Osteocyte (in vitro differentiated cells): ENCODE results near the gene GRB10. TPM values are rescaled to one million over a fixed set of nuclear protein-coding genes. Genes with fewer than 3 reads are reported as not detected.
"Not testable (repeated sequence)": the region's sequence is repeated elsewhere in the genome, so short reads cannot be mapped to it uniquely, and the experiment has no call there.

Source experiments
- DNase-seq: peaks from one replicate; pipeline ENCODE4 v3.0.0; 2021; ENCODE audit warnings: mixed read lengths; ENCODE audit not compliant: unreplicated experiment; ENCODE audit errors: extremely low spot score
- H3K27ac Mint-ChIP-seq: one replicate; pipeline ENCODE4 v1.8.0; 2021; ENCODE audit warnings: mild to moderate bottlenecking, mixed read lengths; ENCODE audit not compliant: unreplicated experiment
- H3K27me3 Mint-ChIP-seq: one replicate; pipeline ENCODE4 v1.8.0; 2021; ENCODE audit warnings: mixed read lengths; ENCODE audit not compliant: unreplicated experiment
- H3K36me3 Mint-ChIP-seq: one replicate; pipeline ENCODE4 v1.8.0; 2021; ENCODE audit warnings: mixed read lengths; ENCODE audit not compliant: unreplicated experiment
- H3K4me1 Mint-ChIP-seq: one replicate; pipeline ENCODE4 v1.8.0; 2021; ENCODE audit warnings: mixed read lengths; ENCODE audit not compliant: unreplicated experiment
- H3K4me3 Mint-ChIP-seq: one replicate; pipeline ENCODE4 v1.8.0; 2021; ENCODE audit warnings: mild to moderate bottlenecking, moderate library complexity, mixed read lengths; ENCODE audit not compliant: unreplicated experiment
- H3K9me3 Mint-ChIP-seq: one replicate; pipeline ENCODE4 v1.8.0; 2021; ENCODE audit warnings: mixed read lengths; ENCODE audit not compliant: unreplicated experiment
- CTCF ChIP-seq: fragments of 200-600 bp; sonication (generic); IDR thresholded peaks from 2 replicates; pipeline ENCODE4 v1.5.0; 2021; ENCODE audit warnings: antibody characterized with exemption, mild to moderate bottlenecking, moderate library complexity
- total RNA-seq: library from RNA; stranded (reverse); gene quantifications from 2 replicates; pipeline ENCODE4 v1.2.1, GENCODE V29; 2021

GRB10 gene
- total RNA-seq, 1 donor from 2014 or later, result 51.3 TPM

- peak; percentile 59 for DNase-seq
- no peak for TF ChIP-seq CTCF
- no peaks in the 10 kb centered on the region for H3K4me1 Mint-ChIP-seq
- no peak overlapping the region for H3K4me3 Mint-ChIP-seq
- H3K27me3 Mint-ChIP-seq, result no peaks in the 10 kb centered on the region
- H3K36me3 Mint-ChIP-seq, result peaks cover 26% of the 10 kb centered on the region
- H3K9me3 Mint-ChIP-seq, result peaks cover 2% of the 10 kb centered on the region
- H3K27ac Mint-ChIP-seq, result no peak overlapping the region
Observed at GRCh38 chr7:50588937-50589336, 193.8 kb downstream of the GRB10 start.

- Mint-ChIP-seq H3K27ac (no peak overlapping the region), H3K9me3 (peaks cover 14% of the 10 kb centered on the region), H3K4me3 (no peak overlapping the region), H3K4me1 (no peaks in the 10 kb centered on the region), H3K36me3 (peaks cover 23% of the 10 kb centered on the region), H3K27me3 (no peaks in the 10 kb centered on the region)
- no peak for TF ChIP-seq CTCF
- DNase-seq, result no peak
Observed at GRCh38 chr7:50587737-50588136, 195.0 kb downstream of the GRB10 start.

- Mint-ChIP-seq H3K9me3 (peaks cover 19% of the 10 kb centered on the region), H3K36me3 (no peaks in the 10 kb centered on the region), H3K27ac (no peak overlapping the region), H3K4me1 (no peaks in the 10 kb centered on the region), H3K27me3 (peaks cover 13% of the 10 kb centered on the region), H3K4me3 (no peak overlapping the region)
- no peak for TF ChIP-seq CTCF
- DNase-seq, result peak; percentile 67
Observed at GRCh38 chr7:50584793-50585408, 197.8 kb downstream of the GRB10 start.

- Mint-ChIP-seq H3K4me3 (no peak overlapping the region), H3K4me1 (no peaks in the 10 kb centered on the region), H3K9me3 (peaks cover 19% of the 10 kb centered on the region), H3K36me3 (no peaks in the 10 kb centered on the region), H3K27ac (no peak overlapping the region), H3K27me3 (peaks cover 14% of the 10 kb centered on the region)
- no peak for TF ChIP-seq CTCF
- DNase-seq, result peak; percentile 65
Observed at GRCh38 chr7:50584386-50584785, 198.3 kb downstream of the GRB10 start.

- not testable (repeated sequence) for H3K4me3 Mint-ChIP-seq, H3K4me1 Mint-ChIP-seq, H3K36me3 Mint-ChIP-seq, H3K27ac Mint-ChIP-seq
- peaks cover 19% of the 10 kb centered on the region for H3K9me3 Mint-ChIP-seq
- peak; percentile 34 for DNase-seq
- peaks cover 21% of the 10 kb centered on the region for H3K27me3 Mint-ChIP-seq
Observed at GRCh38 chr7:50583295-50583694, 199.4 kb downstream of the GRB10 start.

- H3K4me1 Mint-ChIP-seq, H3K36me3 Mint-ChIP-seq, H3K27ac Mint-ChIP-seq, DNase-seq, H3K4me3 Mint-ChIP-seq: not testable (repeated sequence)
- Mint-ChIP-seq H3K27me3 (peaks cover 21% of the 10 kb centered on the region), H3K9me3 (peaks cover 27% of the 10 kb centered on the region)
Observed at GRCh38 chr7:50582271-50582670, 200.4 kb downstream of the GRB10 start.

GRCh38 chr7:50580666-50581065 lies 202.0 kb downstream of the GRB10 start:
- not testable (repeated sequence) for H3K27ac Mint-ChIP-seq, H3K4me1 Mint-ChIP-seq, DNase-seq, H3K4me3 Mint-ChIP-seq, H3K36me3 Mint-ChIP-seq
- peaks cover 21% of the 10 kb centered on the region for H3K27me3 Mint-ChIP-seq
- H3K9me3 Mint-ChIP-seq, result peaks cover 27% of the 10 kb centered on the region
